HepG2 (cell line): ENCODE data around the gene PCBP4. TPM values are rescaled to one million over a fixed set of nuclear protein-coding genes. Genes with fewer than 3 reads are reported as not detected.

Experiments used
- ARID3A ChIP-seq: IDR thresholded peaks from 2 replicates; pipeline ENCODE4 v1.6.1; 2012; ENCODE audit warnings: low read depth, low read length, improper control_type of control experiment
- ATM ChIP-seq: fragments of 450-650 bp; IDR thresholded peaks from 2 replicates; pipeline ENCODE4 v1.7.1; 2017; ENCODE audit warnings: mild to moderate bottlenecking, borderline replicate concordance
- CCDC6 ChIP-seq: sonication (generic); formaldehyde crosslinking; IDR thresholded peaks from 2 replicates; pipeline ENCODE4 v1.8.1; 2022; ENCODE audit warnings: mild to moderate bottlenecking, missing genetic modification reagents, moderate library complexity
- DNMT1 ChIP-seq: sonication (generic); formaldehyde crosslinking; IDR thresholded peaks from 2 replicates; pipeline ENCODE4 v1.5.1; 2020; ENCODE audit warnings: mild to moderate bottlenecking, missing genetic modification reagents
- ELF4 ChIP-seq: sonication (generic); formaldehyde crosslinking; IDR thresholded peaks from 2 replicates; pipeline ENCODE4 v1.5.0; 2020; ENCODE audit warnings: missing genetic modification reagents, mild to moderate bottlenecking, moderate library complexity, borderline replicate concordance
- GFI1 ChIP-seq: sonication (generic); formaldehyde crosslinking; IDR thresholded peaks from 2 replicates; pipeline ENCODE4 v1.5.0; 2020; ENCODE audit warnings: missing genetic modification reagents, mild to moderate bottlenecking, borderline replicate concordance
- HNRNPUL1 ChIP-seq: fragments of 200-400 bp; formaldehyde crosslinking; IDR thresholded peaks from 2 replicates; pipeline ENCODE4 v1.6.1; 2017; ENCODE audit warnings: low read depth, mild to moderate bottlenecking, low read length, moderate library complexity
- MLXIP ChIP-seq: sonication (generic); formaldehyde crosslinking; IDR thresholded peaks from 2 replicates; pipeline ENCODE4 v1.9.0; 2021; ENCODE audit warnings: missing genetic modification reagents, borderline replicate concordance
- NFYC ChIP-seq: IDR thresholded peaks from 2 replicates; pipeline ENCODE4 v1.6.1; 2016; ENCODE audit warnings: missing genetic modification reagents, missing compliant biosample characterization
- PLRG1 ChIP-seq: fragments of 450-650 bp; conservative IDR thresholded peaks from 2 replicates; pipeline ENCODE4 v1.6.1; 2016
- POLR2AphosphoS2 ChIP-seq: IDR thresholded peaks from 2 replicates; pipeline ENCODE4 v1.6.1; 2011; ENCODE audit warnings: low read depth, low read length, improper control_type of control experiment
- PRMT3 ChIP-seq: sonication (generic); formaldehyde crosslinking; IDR thresholded peaks from 2 replicates; pipeline ENCODE4 v1.8.1; 2022; ENCODE audit warnings: low read depth, mild to moderate bottlenecking, moderate library complexity, missing genetic modification reagents, borderline replicate concordance
- RBM22 ChIP-seq: fragments of 200-400 bp; formaldehyde crosslinking; optimal IDR thresholded peaks from 2 replicates; pipeline ENCODE3; 2017; ENCODE audit warnings: mild to moderate bottlenecking, low read length, moderate library complexity
- SAFB2 ChIP-seq: sonication (generic); formaldehyde crosslinking; IDR thresholded peaks from 2 replicates; pipeline ENCODE4 v1.5.1; 2020; ENCODE audit warnings: missing genetic modification reagents, low read depth, mild to moderate bottlenecking, borderline replicate concordance
- SMC3 ChIP-seq: IDR thresholded peaks from 2 replicates; pipeline ENCODE4 v1.6.1; 2011; ENCODE audit warnings: low read length, improper control_type of control experiment
- ZBTB40 ChIP-seq, 2 experiments: fragments of 450-650 bp in 1 of 2; sonication (generic) in 1 of 2; formaldehyde crosslinking in 1 of 2; IDR thresholded peaks; 2 replicates each; pipeline versions ENCODE4 v1.6.1 to v1.8.0; 2016 to 2022; ENCODE audit warnings: antibody characterized with exemption in 1 of 2, mild to moderate bottlenecking in 1 of 2, missing genetic modification reagents in 1 of 2
- ZNF136 ChIP-seq: sonication (generic); formaldehyde crosslinking; IDR thresholded peaks from 2 replicates; pipeline ENCODE4 v1.8.1; 2022; ENCODE audit warnings: low read depth, mild to moderate bottlenecking, moderate library complexity, missing genetic modification reagents
- polyA plus RNA-seq, 8 experiments: library from polyadenylated mRNA; depleted of rRNA in 3 of 8; stranded (reverse) in 7 of 8; unstranded in 1 of 8; fragments of >200 nt; fragmentation: Illumina TruSeq in 4 of 8; extraction: Trizol in 4 of 8; gene quantifications; 2 replicates each; pipeline versions ENCODE4 v1.2.1 to v1.2.3, GENCODE V29; 2011 to 2016; ENCODE audit warnings: low read depth in 4 of 8, missing spikeins in 1 of 8, mixed read lengths in 1 of 8; ENCODE audit not compliant: insufficient read depth in 1 of 8
- total RNA-seq, 5 experiments: library from RNA; depleted of rRNA; stranded (reverse); fragments of >200 nt; fragmentation: Illumina TruSeq; extraction: Trizol; gene quantifications; 2 replicates each; pipeline ENCODE4 v1.2.3, GENCODE V29; 2016; ENCODE audit warnings: low read depth in 1 of 5

PCBP4 gene
- total and polyA plus RNA-seq, 2 of the 13 experiments (the other 11 are each of a cell fraction or from before 2014, with no cell fraction given), result 36.8 to 51.3 TPM

GRCh38 chr3:52001443-52001974 lies 34.3 kb upstream of the PCBP4 start (continued):
- TF ChIP-seq SAFB2 (CRISPR knock-in tag) (no peak), GFI1 (CRISPR knock-in tag) (no peak), PRMT3 (no peak), CCDC6 (no peak), DNMT1 (no peak), PLRG1 (no peak), ARID3A (no peak), ZBTB40 (IDR thresholded peaks at IDR 0.05) (no peak), ZBTB40 (CRISPR knock-in tag; IDR thresholded peaks at IDR 0.05) (no peak), ATM (no peak), ELF4 (no peak), SMC3 (peak; percentile 62; the same call in 1 of the 2 replicates), ZNF136 (no peak), HNRNPUL1 (no peak), MLXIP (CRISPR knock-in tag) (no peak), POLR2AphosphoS2 (no peak), RBM22 (no peak), NFYC (CRISPR knock-in tag) (no peak)
